Activated CD4-positive, alpha-beta T cell treated with anti-CD3 and anti-CD28 coated beads, Interleukin-2, amount 50 U/mL, for 1 hour (primary cell): Measurements from ENCODE around the gene NCAPH2.

Experiments used
- DNase-seq: peaks from one replicate; pipeline ENCODE4 v3.0.0-alpha.2; 2020

NCAPH2 gene

GRCh38 chr22:50507991-50508884 lies at the start of gene NCAPH2:
NCAPH2 (plus strand) TSS chr22:50508224; CDS start chr22:50508338, 114 bp downstream.
- peak; percentile 98 for DNase-seq

GRCh38 chr22:50459016-50459415 lies 49.0 kb upstream of the NCAPH2 start:
- DNase-seq = no peak

- no peak for DNase-seq
These were observed 48.4 kb upstream of the NCAPH2 start for GRCh38 chr22:50459496-50460140.

GRCh38 chr22:50460938-50461337 lies 47.1 kb upstream of the NCAPH2 start:
- no peak for DNase-seq

- no peak for DNase-seq
These were observed 46.5 kb upstream of the NCAPH2 start for GRCh38 chr22:50461536-50461935.

- DNase-seq = no peak
These were observed 46.0 kb upstream of the NCAPH2 start for GRCh38 chr22:50461979-50462540.

GRCh38 chr22:50463188-50463900 lies 44.7 kb upstream of the NCAPH2 start:
- DNase-seq = no peak

- no peak for DNase-seq
These were observed 43.6 kb upstream of the NCAPH2 start for GRCh38 chr22:50464451-50464850.

GRCh38 chr22:50465066-50465930 lies 42.7 kb upstream of the NCAPH2 start:
- DNase-seq = no peak

GRCh38 chr22:50467341-50467740 lies 40.7 kb upstream of the NCAPH2 start:
- DNase-seq = no peak

- no peak for DNase-seq
These were observed 40.1 kb upstream of the NCAPH2 start for GRCh38 chr22:50467773-50468440.

GRCh38 chr22:50468626-50469025 lies 39.4 kb upstream of the NCAPH2 start:
- no peak for DNase-seq

GRCh38 chr22:50469377-50470305 lies 38.4 kb upstream of the NCAPH2 start:
- DNase-seq = peak; percentile 97

- no peak for DNase-seq
These were observed 37.5 kb upstream of the NCAPH2 start for GRCh38 chr22:50470491-50470890.

- DNase-seq = no peak
These were observed 36.7 kb upstream of the NCAPH2 start for GRCh38 chr22:50471197-50471847.

- DNase-seq = no peak
These were observed 36.1 kb upstream of the NCAPH2 start for GRCh38 chr22:50471962-50472361.

GRCh38 chr22:50473088-50473487 lies 34.9 kb upstream of the NCAPH2 start:
- DNase-seq = peak; percentile 54

GRCh38 chr22:50473855-50474671 lies 34.0 kb upstream of the NCAPH2 start:
- DNase-seq = peak; percentile 22
